DMS153 treated with DMSO at 0.1 percent for 48 hours (cell line): ENCODE results near the gene DOCK8.

Experiments used
- DNase-seq: peaks from one replicate; lab custom pipeline; 2025; ENCODE audit not compliant: unreplicated experiment; lab: John Stamatoyannopoulos, UW

Gene DOCK8

GRCh38 chr9:450561-450960 lies 235.9 kb downstream of the DOCK8 start:
- DNase-seq = no peak

- DNase-seq = no peak
Measured at GRCh38 chr9:453832-454231, 239.2 kb downstream of the DOCK8 start.

GRCh38 chr9:456365-456764 lies 241.7 kb downstream of the DOCK8 start:
- no peak for DNase-seq

DNA sequence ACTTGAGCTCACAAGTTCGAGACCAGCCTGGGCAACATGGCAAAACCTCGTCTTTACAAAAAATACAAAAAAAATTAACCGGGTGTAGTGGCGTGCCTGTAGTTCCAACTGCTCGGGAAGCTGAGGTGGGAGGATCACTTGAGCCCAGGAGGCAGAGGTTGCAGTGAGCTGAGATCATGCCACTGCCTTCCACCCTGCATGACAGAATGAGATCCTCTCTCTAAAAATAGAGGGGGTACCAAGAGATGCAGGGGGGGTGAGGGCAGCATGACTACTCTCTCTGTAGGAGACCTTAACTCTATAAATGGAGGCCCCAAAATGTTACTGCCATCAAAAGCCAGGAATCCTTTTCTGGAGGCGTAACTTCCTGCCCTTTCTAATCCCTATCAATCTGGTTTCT lies 243.9 kb downstream of the DOCK8 start:
- no peak for DNase-seq

DNA sequence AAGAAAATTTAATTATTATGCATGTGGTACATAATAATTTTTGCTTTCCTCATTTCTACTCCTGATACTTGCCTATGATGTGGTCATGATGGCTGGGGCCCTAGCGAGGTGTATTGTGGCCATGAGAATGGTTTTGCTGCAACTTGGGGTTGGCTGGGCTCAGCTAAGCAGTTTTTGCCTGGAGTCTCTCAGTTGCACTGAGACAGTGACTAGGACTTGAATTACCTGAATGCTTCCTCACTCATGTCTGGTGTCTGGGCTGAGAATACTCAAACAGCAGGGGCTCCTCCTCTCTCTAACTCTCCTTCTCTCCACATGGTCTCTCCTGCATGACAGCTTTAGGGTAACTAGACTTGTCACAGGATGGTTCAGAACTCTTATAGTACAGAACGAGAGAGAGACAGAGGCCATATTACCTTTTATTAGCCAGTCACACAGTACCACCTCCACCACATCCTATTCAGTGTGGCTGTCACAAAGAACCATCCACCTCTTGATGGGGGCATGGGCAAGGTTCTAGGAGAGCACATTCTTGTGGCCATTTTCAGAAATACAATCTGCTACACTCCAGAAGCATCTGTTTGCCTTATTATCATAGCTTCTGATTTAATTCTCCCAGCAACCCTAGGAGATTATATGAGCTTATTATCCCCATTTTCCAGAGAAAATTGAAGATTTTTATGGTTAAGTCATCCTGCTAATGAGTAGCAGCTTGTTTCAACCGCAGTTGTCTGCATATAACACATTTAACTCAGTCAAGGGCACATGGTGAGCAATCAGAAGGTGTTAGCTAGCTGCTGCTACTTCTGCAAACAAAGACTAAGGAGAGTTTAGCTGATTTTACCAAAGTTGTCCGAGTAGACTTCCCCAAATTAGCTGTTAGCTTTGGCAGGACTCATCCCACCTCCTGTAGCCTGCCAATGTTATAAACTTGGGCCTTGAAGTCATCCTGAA lies 245.1 kb downstream of the DOCK8 start:
- DNase-seq = no peak

- no peak for DNase-seq
Measured at GRCh38 chr9:462121-462520, 247.5 kb downstream of the DOCK8 start.

- DNase-seq = no peak
Measured at GRCh38 chr9:462606-463005, 247.9 kb downstream of the DOCK8 start.

GRCh38 chr9:463455-464171 lies 248.9 kb downstream of the DOCK8 start:
- DNase-seq = no peak

DNA sequence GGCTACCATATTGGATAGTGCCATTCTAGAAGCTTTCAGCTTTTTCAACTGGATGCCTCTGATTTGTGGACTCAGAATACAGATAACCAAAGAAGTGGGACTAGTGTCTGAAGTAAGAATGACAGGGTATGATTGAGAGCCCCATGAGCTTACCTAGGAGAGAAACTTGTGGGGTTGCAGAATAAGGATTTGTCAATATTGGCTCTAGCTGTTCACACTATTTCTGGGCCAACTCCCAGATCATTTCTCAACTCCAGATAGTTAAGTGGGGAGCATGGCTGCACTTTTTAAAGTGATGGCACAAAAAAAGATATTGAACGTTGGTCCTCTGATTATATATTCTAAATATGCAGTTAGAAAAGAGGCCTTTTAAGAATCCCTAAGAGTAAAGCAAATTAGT lies 252.1 kb downstream of the DOCK8 start:
- DNase-seq = no peak

DNA sequence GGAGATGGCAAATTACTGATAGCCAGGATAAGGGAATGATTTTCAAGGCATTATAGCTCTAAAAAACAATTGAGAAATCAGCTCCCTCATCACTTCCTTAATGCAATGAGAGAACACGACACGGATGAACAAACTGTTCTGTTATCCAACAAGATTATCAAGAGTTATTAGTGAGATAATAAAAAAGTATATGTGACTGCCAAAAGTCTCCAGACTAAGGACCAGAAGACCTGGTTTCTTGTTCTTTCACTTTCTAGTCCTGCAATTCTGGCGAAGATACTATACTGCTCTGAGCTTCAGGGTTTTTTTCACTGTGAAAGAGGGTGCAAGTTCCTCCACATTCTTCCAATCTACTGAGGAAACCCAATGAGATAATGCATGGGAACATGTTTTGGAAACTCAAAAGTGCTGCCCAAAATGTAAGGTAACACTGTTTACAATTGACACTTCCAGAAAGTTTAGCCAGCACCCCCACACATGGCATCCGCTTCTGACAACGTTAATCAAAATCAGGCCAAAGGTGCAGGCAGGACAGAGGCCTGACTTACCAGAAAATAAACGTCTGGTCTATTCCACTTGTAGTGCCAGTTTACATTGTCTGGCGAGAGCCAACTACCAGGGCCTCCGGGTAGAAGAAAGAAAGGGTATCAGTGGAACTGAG lies 254.2 kb downstream of the DOCK8 start:
- no peak for DNase-seq

- peak; percentile 85 for DNase-seq
Measured at GRCh38 chr9:469672-470551, 255.2 kb downstream of the DOCK8 start.

GRCh38 chr9:470552-471194 lies 256.0 kb downstream of the DOCK8 start:
- no peak for DNase-seq

- no peak for DNase-seq
Measured at GRCh38 chr9:471320-471719, 256.7 kb downstream of the DOCK8 start.

- no peak for DNase-seq
Measured at GRCh38 chr9:472479-473075, 257.9 kb downstream of the DOCK8 start.

GRCh38 chr9:477193-477592 lies 262.5 kb downstream of the DOCK8 start:
- DNase-seq = no peak

GRCh38 chr9:479304-479970 lies 264.8 kb downstream of the DOCK8 start:
- no peak for DNase-seq

- DNase-seq = no peak
Measured at GRCh38 chr9:479971-480350, 265.3 kb downstream of the DOCK8 start.

- no peak for DNase-seq
Measured at GRCh38 chr9:482739-483138, 268.1 kb downstream of the DOCK8 start.

- DNase-seq = no peak
Measured at GRCh38 chr9:486156-486555, 271.5 kb downstream of the DOCK8 start.
